HEK293T (cell line): ENCODE measurements around the gene IRS2.

Experiments used
- ARNT ChIP-seq: fragments of 450-650 bp; IDR thresholded peaks from 2 replicates; pipeline ENCODE4 v1.6.1; 2017; ENCODE audit warnings: mild to moderate bottlenecking
- BHLHE40 ChIP-seq: fragments of 450-650 bp; IDR thresholded peaks from 2 replicates; pipeline ENCODE4 v1.6.1; 2016; ENCODE audit warnings: mild to moderate bottlenecking, moderate library complexity, borderline replicate concordance
- CTBP1 ChIP-seq: fragments of 450-650 bp; IDR thresholded peaks from 2 replicates; pipeline ENCODE4 v1.6.1; 2016; ENCODE audit warnings: borderline replicate concordance
- ELF4 ChIP-seq: fragments of 450-650 bp; IDR thresholded peaks from 2 replicates; pipeline ENCODE4 v1.6.1; 2017; ENCODE audit warnings: antibody characterized with exemption
- FOXA1 ChIP-seq: fragments of 450-650 bp; IDR thresholded peaks from 2 replicates; pipeline ENCODE4 v1.6.1; 2016; ENCODE audit warnings: mild to moderate bottlenecking
- FOXM1 ChIP-seq: fragments of 450-650 bp; IDR thresholded peaks from 2 replicates; pipeline ENCODE4 v1.6.1; 2017; ENCODE audit warnings: mild to moderate bottlenecking, borderline replicate concordance
- L3MBTL2 ChIP-seq: fragments of 450-650 bp; conservative IDR thresholded peaks from 2 replicates; pipeline ENCODE4 v1.6.1; 2016; ENCODE audit warnings: mild to moderate bottlenecking
- NFRKB ChIP-seq: fragments of 450-650 bp; IDR thresholded peaks from 2 replicates; pipeline ENCODE4 v1.6.1; 2016; ENCODE audit warnings: mild to moderate bottlenecking, moderate library complexity
- SP1 ChIP-seq: fragments of 450-650 bp; IDR thresholded peaks from 2 replicates; pipeline ENCODE4 v1.6.1; 2017
- SUZ12 ChIP-seq: fragments of 450-650 bp; IDR thresholded peaks from 2 replicates; pipeline ENCODE4 v1.6.1; 2016; ENCODE audit warnings: mild to moderate bottlenecking

DNA sequence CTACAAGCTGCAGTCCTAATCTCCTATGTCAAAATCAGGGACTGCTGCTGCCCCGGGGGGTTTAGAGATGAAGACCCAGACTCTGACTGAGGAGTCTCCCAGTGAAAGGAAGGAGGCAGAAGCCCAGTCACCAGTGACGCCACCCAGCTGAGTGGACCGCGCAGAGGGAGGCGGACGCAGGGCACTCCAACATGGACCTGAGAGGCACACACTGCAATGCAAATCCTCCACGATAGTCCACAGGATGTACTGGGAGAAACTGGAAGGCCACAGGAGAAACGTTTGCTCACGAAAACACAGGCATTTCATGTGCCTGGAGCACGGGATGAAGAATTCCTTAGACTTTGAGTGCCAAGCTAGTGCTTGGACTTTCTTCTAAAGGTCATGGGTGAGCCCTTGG lies 58.3 kb downstream of the IRS2 start:
- TF ChIP-seq NFRKB (no peak), ARNT (no peak), CTBP1 (no peak), L3MBTL2 (no peak), FOXM1 (no peak), SUZ12 (no peak), SP1 (no peak), FOXA1 (no peak), BHLHE40 (no peak), ELF4 (no peak)
